IMR-90 (cell line): ENCODE data around the gene PRAMEF12. TPM values are rescaled to one million over a fixed set of nuclear protein-coding genes. Genes with fewer than 3 reads are reported as not detected.

Experiments
- ATAC-seq: fragments of 200-7000 bp; cut with Tn5 transposase; 2 replicates; pipeline ENCODE4 v1.9.1; 2020; ENCODE audit warnings: low read depth, mild to moderate bottlenecking, moderate library complexity
- BruUV-seq: library from RNA; stranded (reverse); fragments of 400-500 nt; replicated peaks from 2 replicates; lab custom pipeline; 2021; lab: Mats Ljungman, UMichigan
- CTCF ChIA-PET: fragments of 300-600 bp; formaldehyde crosslinking; extraction: SDS; loops from one replicate; lab custom pipeline; 2021; ENCODE audit warnings: antibody characterized with exemption; lab: Yijun Ruan, JAX
- POLR2A ChIA-PET: fragments of 300-600 bp; sonication (Branson Sonifier 250); formaldehyde crosslinking; loops from one replicate; lab custom pipeline; 2022; ENCODE audit warnings: antibody characterized with exemption; ENCODE audit not compliant: unreplicated experiment; lab: Charles Lee
- DNase-seq: peaks from one replicate; pipeline ENCODE4 v3.0.0; 2013
- H2AFZ ChIP-seq: replicated peaks from 2 replicates; pipeline ENCODE3; 2013; ENCODE audit warnings: low read length, mild to moderate bottlenecking; ENCODE audit not compliant: poor library complexity
- H2AK5ac ChIP-seq: 2 replicates; pipeline ENCODE4 v1.6.1; 2013; ENCODE audit warnings: low read depth, low read length, inconsistent platforms
- H2AK9ac ChIP-seq: replicated peaks from 2 replicates; pipeline ENCODE3; 2013; ENCODE audit warnings: mild to moderate bottlenecking, low read depth, low read length, moderate library complexity; ENCODE audit not compliant: poor library complexity
- H2BK120ac ChIP-seq: 2 replicates; pipeline ENCODE4 v1.6.1; 2013; ENCODE audit warnings: low read depth, low read length, inconsistent platforms
- H2BK15ac ChIP-seq: 3 replicates; pipeline ENCODE4 v1.6.1; 2013; ENCODE audit warnings: low read depth, low read length, inconsistent platforms
- H2BK20ac ChIP-seq: 2 replicates; pipeline ENCODE4 v1.6.1; 2013; ENCODE audit warnings: low read depth, mild to moderate bottlenecking, inconsistent platforms, low read length, moderate library complexity
- H2BK5ac ChIP-seq: 2 replicates; pipeline ENCODE4 v1.6.1; 2013; ENCODE audit warnings: mild to moderate bottlenecking, low read depth, low read length, inconsistent platforms; ENCODE audit not compliant: poor library complexity, severe bottlenecking
- H3K14ac ChIP-seq: replicated peaks from 2 replicates; pipeline ENCODE4 v1.6.1; 2013; ENCODE audit warnings: low read depth, low read length, inconsistent platforms
- H3K18ac ChIP-seq: 2 replicates; pipeline ENCODE4 v1.6.1; 2013; ENCODE audit warnings: low read depth, low read length, control low read depth
- H3K23ac ChIP-seq: 2 replicates; pipeline ENCODE4 v1.6.1; 2013; ENCODE audit warnings: low read depth, low read length, inconsistent platforms
- H3K27ac ChIP-seq: 2 replicates; pipeline ENCODE4 v1.5.1; 2013; ENCODE audit warnings: mild to moderate bottlenecking, control low read depth, low read length; ENCODE audit not compliant: insufficient read depth
- H3K27me3 ChIP-seq: 2 replicates; pipeline ENCODE4 v1.6.1; 2013; ENCODE audit warnings: low read length; ENCODE audit not compliant: control insufficient read depth, insufficient read depth
- H3K36me3 ChIP-seq: 2 replicates; pipeline ENCODE4 v1.6.1; 2013; ENCODE audit warnings: low read length, mixed read lengths; ENCODE audit not compliant: control insufficient read depth, insufficient read depth
- H3K4ac ChIP-seq: 2 replicates; pipeline ENCODE4 v1.6.1; 2013; ENCODE audit warnings: low read depth, low read length, inconsistent platforms
- H3K4me1 ChIP-seq: 2 replicates; pipeline ENCODE4 v1.6.1; 2013; ENCODE audit warnings: low read length, mixed read lengths; ENCODE audit not compliant: control insufficient read depth, insufficient read depth
- H3K4me2 ChIP-seq: 2 replicates; pipeline ENCODE4 v1.6.1; 2013; ENCODE audit warnings: low read depth, mild to moderate bottlenecking, control low read depth, low read length, moderate library complexity
- H3K4me3 ChIP-seq: 2 replicates; pipeline ENCODE4 v1.5.1; 2013; ENCODE audit warnings: low read depth, mild to moderate bottlenecking, control low read depth, low read length, moderate library complexity; ENCODE audit not compliant: insufficient read depth
- H3K56ac ChIP-seq: 2 replicates; pipeline ENCODE4 v1.6.1; 2013; ENCODE audit warnings: low read length, inconsistent platforms; ENCODE audit not compliant: insufficient read depth; ENCODE audit errors: extremely low read depth
- H3K79me1 ChIP-seq, 2 experiments: 2 replicates each; pipeline ENCODE4 v1.6.1; 2013; ENCODE audit warnings: low read length in 2 of 2, inconsistent platforms in 1 of 2, low read depth in 1 of 2
- H3K9ac ChIP-seq: 2 replicates; pipeline ENCODE4 v1.6.1; 2013; ENCODE audit warnings: low read depth, low read length, control low read depth
- H3K9me1 ChIP-seq: 2 replicates; pipeline ENCODE4 v1.6.1; 2013; ENCODE audit warnings: low read length, inconsistent platforms; ENCODE audit not compliant: insufficient read depth
- H3K9me3 ChIP-seq: 2 replicates; pipeline ENCODE4 v1.6.1; 2013; ENCODE audit warnings: low read length; ENCODE audit not compliant: control insufficient read depth, insufficient read depth
- H4K20me1 ChIP-seq: 2 replicates; pipeline ENCODE4 v1.6.1; 2013; ENCODE audit warnings: low read length, inconsistent platforms; ENCODE audit not compliant: insufficient read depth
- H4K5ac ChIP-seq: 2 replicates; pipeline ENCODE4 v1.6.1; 2013; ENCODE audit warnings: mild to moderate bottlenecking, low read depth, low read length, control low read depth
- H4K8ac ChIP-seq, 2 experiments: 2 replicates each; pipeline ENCODE4 v1.6.1; 2013; ENCODE audit warnings: low read depth in 2 of 2, low read length in 2 of 2, control low read depth in 1 of 2, inconsistent platforms in 1 of 2
- H4K91ac ChIP-seq: 2 replicates; pipeline ENCODE4 v1.6.1; 2013; ENCODE audit warnings: low read depth, low read length, inconsistent platforms; ENCODE audit not compliant: insufficient read depth
- BHLHE40 ChIP-seq: fragments of 150-350 bp; IDR thresholded peaks from 2 replicates; pipeline ENCODE4 v1.6.1; 2016; ENCODE audit warnings: mild to moderate bottlenecking, low read depth, low read length
- CEBPB ChIP-seq: IDR thresholded peaks from 2 replicates; pipeline ENCODE4 v1.6.1; 2012; ENCODE audit warnings: low read depth, low read length, improper control_type of control experiment
- CHD1 ChIP-seq: IDR thresholded peaks from 2 replicates; pipeline ENCODE4 v1.6.1; 2012; ENCODE audit warnings: low read depth, low read length, improper control_type of control experiment
- ELK1 ChIP-seq: fragments of 150-350 bp; IDR thresholded peaks from 2 replicates; pipeline ENCODE4 v1.6.1; 2016; ENCODE audit warnings: low read depth, mild to moderate bottlenecking, low read length, moderate library complexity, borderline replicate concordance
- FOS ChIP-seq: fragments of 150-350 bp; IDR thresholded peaks from 2 replicates; pipeline ENCODE4 v1.6.1; 2016; ENCODE audit warnings: low read depth, low read length
- MAFK ChIP-seq: IDR thresholded peaks from 2 replicates; pipeline ENCODE4 v1.6.1; 2012; ENCODE audit warnings: low read depth, low read length, improper control_type of control experiment
- MAZ ChIP-seq: IDR thresholded peaks from 2 replicates; pipeline ENCODE4 v1.6.1; 2012; ENCODE audit warnings: low read depth, mild to moderate bottlenecking, low read length, improper control_type of control experiment, moderate library complexity, borderline replicate concordance
- MXI1 ChIP-seq: IDR thresholded peaks from 2 replicates; pipeline ENCODE4 v1.6.1; 2012; ENCODE audit warnings: low read depth, mild to moderate bottlenecking, low read length, moderate library complexity, borderline replicate concordance
- NFE2L2 ChIP-seq: fragments of 150-350 bp; IDR thresholded peaks from 2 replicates; pipeline ENCODE4 v1.6.1; 2016; ENCODE audit warnings: low read depth, mild to moderate bottlenecking, low read length
- POLR2A ChIP-seq: IDR thresholded peaks from 2 replicates; pipeline ENCODE4 v1.6.1; 2012; ENCODE audit warnings: mild to moderate bottlenecking, low read depth, low read length
- RCOR1 ChIP-seq: IDR thresholded peaks from 2 replicates; pipeline ENCODE4 v1.6.1; 2012; ENCODE audit warnings: mild to moderate bottlenecking, low read length, improper control_type of control experiment; ENCODE audit not compliant: insufficient replicate concordance
- RFX5 ChIP-seq: IDR thresholded peaks from 2 replicates; pipeline ENCODE4 v1.8.0; 2012; ENCODE audit warnings: low read depth, mild to moderate bottlenecking, low read length, moderate library complexity
- SMC3 ChIP-seq: fragments of 150-350 bp; IDR thresholded peaks from 2 replicates; pipeline ENCODE4 v1.6.1; 2016; ENCODE audit warnings: low read depth, mild to moderate bottlenecking, antibody characterized with exemption, low read length, moderate library complexity
- USF2 ChIP-seq: fragments of 150-350 bp; IDR thresholded peaks from 2 replicates; pipeline ENCODE4 v1.6.1; 2017; ENCODE audit warnings: mild to moderate bottlenecking, antibody characterized with exemption, low read length, low read depth
- WGBS, 2 experiments: methylation state at CpG; one replicate each; pipeline versions ENCODE4 v1.1.5 to v1.1.7; 2013; ENCODE audit warnings: missing lambda C conversion rate in 2 of 2; ENCODE audit not compliant: insufficient read length in 1 of 2; ENCODE audit errors: extremely low coverage in 2 of 2; 5-methylcytosine and 5-hydroxymethylcytosine counted together
- dilution Hi-C: fragments of 300-500 bp; cut with HindIII; formaldehyde crosslinking; loops from one replicate; pipeline ENCODE4 v1.14.3; 2018; ENCODE audit warnings: low sequenced_read_pairs; ENCODE audit not compliant: unreplicated experiment
- in situ Hi-C: fragments of 300-500 bp; cut with MboI; formaldehyde crosslinking; loops from 3 replicates; pipeline ENCODE4 v1.14.3; 2019; ENCODE audit warnings: low sequenced_read_pairs, inconsistent platforms, mixed read lengths
- intact Hi-C: fragments of 100-400 bp; cut with micrococcal nuclease; formaldehyde crosslinking; loops from 2 replicates; pipeline ENCODE4 v1.10.0; 2022
- polyA plus RNA-seq, 3 experiments: library from polyadenylated mRNA; depleted of rRNA; stranded (reverse); fragments of >200 nt; gene quantifications; 2 replicates each; pipeline ENCODE4 v1.2.3, GENCODE V29; 2012; ENCODE audit warnings: low replicate concordance in 1 of 3
- total RNA-seq: library from RNA; depleted of rRNA; stranded (reverse); fragments of >200 nt; gene quantifications from 2 replicates; pipeline ENCODE4 v1.2.3, GENCODE V29; 2012

Gene PRAMEF12
- total and polyA plus RNA-seq, 2 of the 4 experiments (the other 2 are of a cell fraction): not detected

GRCh38 chr1:12730156-12730555 lies 43.4 kb upstream of the PRAMEF12 start:
- dilution Hi-C loops: no loop called here
- no peak overlapping the region for H2BK20ac ChIP-seq
- H2BK5ac ChIP-seq: no peak overlapping the region
- no peaks in the 10 kb centered on the region for H4K20me1 ChIP-seq
- ChIA-PET POLR2A (no interaction called here), CTCF (no interaction called here)
- intact Hi-C loops: no loop called here
- no peak overlapping the region for H2AK5ac ChIP-seq
- in situ Hi-C loops: no loop called here
- H3K9ac ChIP-seq: no peak overlapping the region
- no peak for DNase-seq
- TF ChIP-seq POLR2A (no peak), USF2 (no peak), CHD1 (no peak), RCOR1 (no peak), BHLHE40 (no peak), MAZ (no peak), CEBPB (no peak), NFE2L2 (no peak), MAFK (no peak), RFX5 (no peak), MXI1 (no peak), FOS (no peak), SMC3 (no peak), ELK1 (no peak)
- H3K27ac ChIP-seq: no peak overlapping the region
- H2AFZ ChIP-seq: no peak overlapping the region
- H4K8ac ChIP-seq: no peak overlapping the region
- H3K4me2 ChIP-seq: no peak overlapping the region
- H3K9me1 ChIP-seq: no peaks in the 10 kb centered on the region
- H3K79me1 ChIP-seq: no peaks in the 10 kb centered on the region
- H3K9me3 ChIP-seq: peaks cover 14% of the 10 kb centered on the region
- no peak overlapping the region for H3K56ac ChIP-seq
- ATAC-seq: no peak
- H4K5ac ChIP-seq: no peak overlapping the region
- BruUV-seq: no TSS peak
- no peak overlapping the region for H3K4ac ChIP-seq
- H4K91ac ChIP-seq: no peak overlapping the region
- H3K36me3 ChIP-seq: no peaks in the 10 kb centered on the region
- no peak overlapping the region for H2AK9ac ChIP-seq
- no peak overlapping the region for H2BK120ac ChIP-seq
- no peak overlapping the region for H2BK15ac ChIP-seq
- H3K14ac ChIP-seq: no peak overlapping the region
- H3K23ac ChIP-seq: no peak overlapping the region
- no peak overlapping the region for H3K18ac ChIP-seq
- H3K27me3 ChIP-seq: no peaks in the 10 kb centered on the region
- WGBS, 2 experiments: no CpG with 5 or more reads among the region's 1 CpG
- no peaks in the 10 kb centered on the region for H3K4me1 ChIP-seq
- no peak overlapping the region for H3K4me3 ChIP-seq
